Ureter (tissue), 1 donor: ENCODE measurements around the gene LILRB3. TPM values are rescaled to one million over a fixed set of nuclear protein-coding genes. Genes with fewer than 3 reads are reported as not detected.
"Not testable (repeated sequence)": the region's sequence is repeated elsewhere in the genome, so short reads cannot be mapped to it uniquely, and the experiment has no call there.

Experiments used
- DNase-seq: peaks from one replicate; pipeline ENCODE4 v3.0.0-alpha.2; 2020; ENCODE audit warnings: low spot score
- total RNA-seq: library from RNA; stranded (reverse); gene quantifications from one replicate; pipeline ENCODE4 v1.2.4, GENCODE V29; 2023
- donor health status: DM: yes; HTN: yes; CAD: no.

Gene LILRB3
- total RNA-seq, 1 donor from 2014 or later: 5.6 TPM

- DNase-seq: peak; percentile 94
Measured at GRCh38 chr19:54209811-54210494, 12.9 kb downstream of the LILRB3 start.

- DNase-seq: no peak
Measured at GRCh38 chr19:54209058-54209810, 13.6 kb downstream of the LILRB3 start.

GRCh38 chr19:54208784-54209057 lies 14.1 kb downstream of the LILRB3 start:
- no peak for DNase-seq

- DNase-seq: peak; percentile 63
Measured at GRCh38 chr19:54207983-54208783, 14.6 kb downstream of the LILRB3 start.

- DNase-seq: no peak
Measured at GRCh38 chr19:54207676-54207982, 15.2 kb downstream of the LILRB3 start.

GRCh38 chr19:54207193-54207592 lies 15.6 kb downstream of the LILRB3 start:
- not testable (repeated sequence) for DNase-seq

- no peak for DNase-seq
Measured at GRCh38 chr19:54206831-54207177, 16.0 kb downstream of the LILRB3 start.

- DNase-seq: no peak
Measured at GRCh38 chr19:54206030-54206830, 16.6 kb downstream of the LILRB3 start.

GRCh38 chr19:54204767-54205468 lies 17.9 kb downstream of the LILRB3 start:
- no peak for DNase-seq

GRCh38 chr19:54203151-54203611 lies 19.6 kb downstream of the LILRB3 start:
- no peak for DNase-seq

GRCh38 chr19:54201980-54202379 lies 20.8 kb downstream of the LILRB3 start:
- DNase-seq: no peak

GRCh38 chr19:54201172-54201701 lies 21.6 kb downstream of the LILRB3 start:
- no peak for DNase-seq

- DNase-seq: no peak
Measured at GRCh38 chr19:54199401-54199800, 23.4 kb downstream of the LILRB3 start.

GRCh38 chr19:54197121-54197520 lies 25.7 kb downstream of the LILRB3 start:
- no peak for DNase-seq

- DNase-seq: no peak
Measured at GRCh38 chr19:54196536-54196935, 26.3 kb downstream of the LILRB3 start.

GRCh38 chr19:54194463-54194862 lies 28.3 kb downstream of the LILRB3 start:
- not testable (repeated sequence) for DNase-seq

- DNase-seq: no peak
Measured at GRCh38 chr19:54193011-54193410, 29.8 kb downstream of the LILRB3 start.

GRCh38 chr19:54191811-54192453 lies 30.9 kb downstream of the LILRB3 start:
- no peak for DNase-seq

- DNase-seq: no peak
Measured at GRCh38 chr19:54191011-54191810, 31.6 kb downstream of the LILRB3 start, which contains the start of gene TSEN34. Gene TSEN34, plus strand, starts transcription at chr19:54191308. Its CDS starts 57 bp downstream, at chr19:54191365.
